GM12878 (cell line): ENCODE data around the gene CYP26C1. TPM values are rescaled to one million over a fixed set of nuclear protein-coding genes. Genes with fewer than 3 reads are reported as not detected.
A peak's percentile ranks its signal among the peaks of the same experiment; 100 is the strongest.

Experiments
- ATF3 ChIP-seq: IDR thresholded peaks from 2 replicates; pipeline ENCODE4 v1.6.1; 2011; ENCODE audit warnings: low read depth, mild to moderate bottlenecking, low read length, moderate library complexity, borderline replicate concordance; ENCODE audit errors: extremely low read depth
- CEBPB ChIP-seq, 2 experiments: fragments of 150-350 bp in 1 of 2; IDR thresholded peaks; 2 replicates each; pipeline ENCODE4 v1.6.1; 2012 to 2014; ENCODE audit warnings: low read depth in 2 of 2, low read length in 2 of 2, borderline replicate concordance in 1 of 2, inconsistent platforms in 1 of 2
- CTCF ChIP-seq, 3 experiments: IDR thresholded peaks in 2 of 3; conservative IDR thresholded peaks in 1 of 3; 2 replicates each; pipeline ENCODE4 v1.5.1; 2011; ENCODE audit warnings: low read depth in 3 of 3, low read length in 3 of 3, mild to moderate bottlenecking in 3 of 3, control low read depth in 2 of 3, moderate library complexity in 2 of 3, inconsistent platforms in 1 of 3, mixed read lengths in 1 of 3; ENCODE audit not compliant: control insufficient read depth in 2 of 3, insufficient read depth in 1 of 3; ENCODE audit errors: extremely low read depth in 1 of 3
- E4F1 ChIP-seq: fragments of 450-650 bp; IDR thresholded peaks from 2 replicates; pipeline ENCODE4 v1.6.1; 2018; ENCODE audit warnings: borderline replicate concordance, mild to moderate bottlenecking; ENCODE audit not compliant: partially characterized antibody
- EP300 ChIP-seq, 2 experiments: fragments of 150-350 bp in 1 of 2; IDR thresholded peaks; 2 replicates each; pipeline ENCODE4 v1.6.1; 2011 to 2012; ENCODE audit warnings: low read depth in 2 of 2, low read length in 2 of 2, borderline replicate concordance in 1 of 2, improper control_type of control experiment in 1 of 2, inconsistent platforms in 1 of 2; ENCODE audit not compliant: control insufficient read depth in 1 of 2
- NFYA ChIP-seq: IDR thresholded peaks from 2 replicates; pipeline ENCODE4 v1.6.1; 2011; ENCODE audit warnings: low read depth, mild to moderate bottlenecking, low read length, improper control_type of control experiment, borderline replicate concordance
- PAX8 ChIP-seq: fragments of 450-650 bp; IDR thresholded peaks from 2 replicates; pipeline ENCODE4 v1.6.1; 2017; ENCODE audit warnings: mild to moderate bottlenecking, moderate library complexity
- POU2F2 ChIP-seq: IDR thresholded peaks from 3 replicates; pipeline ENCODE4 v1.6.1; 2011; ENCODE audit warnings: low read depth, mild to moderate bottlenecking, low read length, borderline replicate concordance
- PRDM15 ChIP-seq: fragments of 450-650 bp; formaldehyde crosslinking; IDR thresholded peaks from 2 replicates; pipeline ENCODE4 v1.4.0; 2020; ENCODE audit warnings: mild to moderate bottlenecking, moderate library complexity
- RB1 ChIP-seq: fragments of 450-650 bp; formaldehyde crosslinking; IDR thresholded peaks from 2 replicates; pipeline ENCODE4 v1.6.1; 2017; ENCODE audit warnings: mild to moderate bottlenecking, borderline replicate concordance
- RELB ChIP-seq: fragments of 450-650 bp; IDR thresholded peaks from 2 replicates; pipeline ENCODE4 v1.6.1; 2017; ENCODE audit warnings: low read depth, mild to moderate bottlenecking, moderate library complexity
- SMC3 ChIP-seq: IDR thresholded peaks from 2 replicates; pipeline ENCODE4 v1.6.1; 2011; ENCODE audit warnings: low read length, improper control_type of control experiment, borderline replicate concordance
- SRF ChIP-seq, 2 experiments: IDR thresholded peaks; 2 replicates each; pipeline ENCODE4 v1.6.1; 2011; ENCODE audit warnings: low read depth in 2 of 2, low read length in 2 of 2, mild to moderate bottlenecking in 1 of 2, moderate library complexity in 1 of 2
- STAT3 ChIP-seq: IDR thresholded peaks from 2 replicates; pipeline ENCODE4 v1.6.1; 2011; ENCODE audit warnings: low read depth, low read length, improper control_type of control experiment
- WRNIP1 ChIP-seq: IDR thresholded peaks from 2 replicates; pipeline ENCODE4 v1.6.1; 2011; ENCODE audit warnings: low read depth, low read length, improper control_type of control experiment, borderline replicate concordance
- YBX1 ChIP-seq: fragments of 450-650 bp; IDR thresholded peaks from 2 replicates; pipeline ENCODE4 v1.6.1; 2016; ENCODE audit warnings: antibody characterized with exemption
- ZNF274 ChIP-seq: IDR thresholded peaks from one replicate; pipeline ENCODE4 v1.8.0; 2011; ENCODE audit not compliant: insufficient read length, insufficient read depth
- ZNF622 ChIP-seq: fragments of 450-650 bp; IDR thresholded peaks from 2 replicates; pipeline ENCODE4 v1.6.1; 2017; ENCODE audit warnings: mild to moderate bottlenecking, inconsistent platforms
- polyA plus RNA-seq, 11 experiments: library from polyadenylated mRNA; depleted of rRNA in 4 of 11; unstranded in 6 of 11; stranded (reverse) in 5 of 11; fragments of >200 nt; fragmentation: Nextera tagmentation in 4 of 11; fragmentation: Illumina TruSeq in 1 of 11; extraction: Ambion mirVana in 4 of 11; extraction: Trizol in 1 of 11; gene quantifications; 1 replicate in 1 of 11; 2 replicates in 10 of 11; pipeline versions ENCODE4 v1.2.1 to v1.2.3, GENCODE V29; 2011 to 2016; ENCODE audit warnings: inconsistent platforms in 2 of 11, missing spikeins in 2 of 11, low read depth in 1 of 11
- total RNA-seq, 4 experiments: library from RNA; depleted of rRNA in 3 of 4; stranded (reverse); fragments of >200 nt in 3 of 4; fragmentation: Illumina TruSeq in 1 of 4; extraction: Trizol in 1 of 4; gene quantifications; 2 replicates each; pipeline versions ENCODE4 v1.2.1 to v1.2.3, GENCODE V29; 2013 to 2021

The CYP26C1 gene
- total and polyA plus RNA-seq, 10 of the 15 experiments (the other 5 are each of a cell fraction or from before 2014, with no cell fraction given): under 0.01 to 0.08 TPM; not detected in 8

GRCh38 chr10:93115661-93116383 is 55.2 kb downstream of the CYP26C1 start (continued):
- no peak for TF ChIP-seq RELB
- TF ChIP-seq SMC3: peak; percentile 54; the same call in 1 of the 2 replicates
- no peak for TF ChIP-seq E4F1
- TF ChIP-seq SRF (IDR thresholded peaks at IDR 0.05; ENCODE audit: low read depth in 2 of 2, low read length in 2 of 2): no peak
- TF ChIP-seq PRDM15: no peak
- no peak for TF ChIP-seq ZNF274
- TF ChIP-seq CEBPB (IDR thresholded peaks at IDR 0.05; ENCODE audit: borderline replicate concordance in 1 of 2, low read depth in 2 of 2, low read length in 2 of 2): no peak
- no peak for TF ChIP-seq PAX8
- no peak for TF ChIP-seq NFYA
- TF ChIP-seq STAT3: no peak
- TF ChIP-seq EP300 (IDR thresholded peaks at IDR 0.05; ENCODE audit: borderline replicate concordance in 1 of 2, control insufficient read depth in 1 of 2, low read depth in 2 of 2, low read length in 2 of 2): no peak
- no peak for TF ChIP-seq WRNIP1
- no peak for TF ChIP-seq RB1
- no peak for TF ChIP-seq ZNF622
- 0 out of 3 replicates have a peak, but pooled peaks have one; percentile 12 for TF ChIP-seq POU2F2
- TF ChIP-seq ATF3: no peak
- TF ChIP-seq CTCF (IDR thresholded peaks at IDR 0.05 in 2 of 3, conservative IDR thresholded peaks at IDR 0.05 in 1 of 3; ENCODE audit: control insufficient read depth in 2 of 3, extremely low read depth in 1 of 3, insufficient read depth in 1 of 3, low read depth in 3 of 3, low read length in 3 of 3): peak; percentile 61 to 72 (median 62)
- TF ChIP-seq YBX1: no peak
